GM18511 (cell line): ENCODE measurements around the gene GLYATL1.

Experiments used
- ATAC-seq: cut with Tn5 transposase; IDR thresholded peaks from one replicate; pipeline ENCODE4 v1.9.1; 2021; ENCODE audit warnings: mild to moderate bottlenecking, moderate library complexity; ENCODE audit not compliant: unreplicated experiment

The GLYATL1 gene, protein sequence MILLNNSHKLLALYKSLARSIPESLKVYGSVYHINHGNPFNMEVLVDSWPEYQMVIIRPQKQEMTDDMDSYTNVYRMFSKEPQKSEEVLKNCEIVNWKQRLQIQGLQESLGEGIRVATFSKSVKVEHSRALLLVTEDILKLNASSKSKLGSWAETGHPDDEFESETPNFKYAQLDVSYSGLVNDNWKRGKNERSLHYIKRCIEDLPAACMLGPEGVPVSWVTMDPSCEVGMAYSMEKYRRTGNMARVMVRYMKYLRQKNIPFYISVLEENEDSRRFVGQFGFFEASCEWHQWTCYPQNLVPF

DNA sequence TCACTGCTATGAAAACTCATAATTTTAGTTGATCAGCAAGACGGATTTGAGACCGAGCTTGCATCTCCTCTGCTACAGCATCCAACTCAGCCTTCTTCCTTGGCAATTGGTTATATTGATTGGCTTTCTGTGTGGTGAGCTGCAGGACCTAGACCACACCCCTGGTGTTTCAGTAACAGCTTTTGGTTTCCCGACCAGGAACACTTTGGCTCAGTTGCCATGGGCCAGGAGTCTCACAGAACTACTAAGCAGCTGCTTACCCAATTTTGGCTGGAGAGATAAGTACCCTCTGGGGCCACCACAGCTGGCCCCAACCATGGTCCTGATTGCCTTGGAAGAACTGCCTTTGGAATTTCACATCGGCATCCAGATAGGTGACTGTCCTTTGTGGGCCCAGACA is at the start of gene GLYATL1:
GLYATL1 (plus strand) TSS at position 212 of the 400 bp plus-strand sequence. CDS start 7,600 bp downstream, outside the sequence.
- no peak for ATAC-seq

DNA sequence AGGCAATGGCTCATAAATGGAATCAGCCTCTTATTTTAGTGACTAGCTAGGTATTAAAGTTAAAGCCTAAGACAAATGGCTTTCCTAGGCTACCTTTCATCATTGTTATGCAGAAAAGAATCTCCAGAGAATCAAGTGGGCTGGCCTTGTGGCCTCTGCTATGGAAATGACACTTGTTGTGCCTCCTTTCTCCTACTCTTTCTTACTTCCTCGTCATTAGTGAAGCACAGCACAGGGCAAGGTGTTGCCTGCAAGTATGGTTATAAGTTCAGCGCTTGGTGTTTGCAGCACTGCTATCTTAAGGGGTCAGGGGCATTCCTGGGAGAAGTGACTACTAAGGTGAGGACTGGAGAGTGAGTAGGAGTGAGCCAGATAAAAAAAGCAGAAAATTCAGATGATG is 45.4 kb upstream of the GLYATL1 start:
- no peak for ATAC-seq

DNA sequence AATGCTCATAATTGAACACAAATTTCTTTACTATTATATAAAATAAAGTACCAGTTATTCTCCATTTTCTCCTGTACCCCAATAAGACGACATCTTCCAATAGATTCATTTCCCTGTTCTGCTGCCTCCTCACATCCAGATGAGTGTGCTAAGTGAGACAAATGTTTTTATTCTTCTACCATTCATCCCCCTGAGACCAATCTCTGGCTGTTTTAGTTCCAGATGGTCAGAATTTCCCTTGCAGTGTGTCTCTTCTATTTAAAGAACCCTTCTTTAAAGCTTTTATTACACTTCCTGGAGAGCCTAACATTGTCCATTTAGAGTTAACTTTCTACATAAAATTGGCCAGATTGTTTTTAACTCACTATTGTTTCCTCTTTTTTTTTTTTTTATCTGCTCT is 41.2 kb upstream of the GLYATL1 start:
- no peak for ATAC-seq

DNA sequence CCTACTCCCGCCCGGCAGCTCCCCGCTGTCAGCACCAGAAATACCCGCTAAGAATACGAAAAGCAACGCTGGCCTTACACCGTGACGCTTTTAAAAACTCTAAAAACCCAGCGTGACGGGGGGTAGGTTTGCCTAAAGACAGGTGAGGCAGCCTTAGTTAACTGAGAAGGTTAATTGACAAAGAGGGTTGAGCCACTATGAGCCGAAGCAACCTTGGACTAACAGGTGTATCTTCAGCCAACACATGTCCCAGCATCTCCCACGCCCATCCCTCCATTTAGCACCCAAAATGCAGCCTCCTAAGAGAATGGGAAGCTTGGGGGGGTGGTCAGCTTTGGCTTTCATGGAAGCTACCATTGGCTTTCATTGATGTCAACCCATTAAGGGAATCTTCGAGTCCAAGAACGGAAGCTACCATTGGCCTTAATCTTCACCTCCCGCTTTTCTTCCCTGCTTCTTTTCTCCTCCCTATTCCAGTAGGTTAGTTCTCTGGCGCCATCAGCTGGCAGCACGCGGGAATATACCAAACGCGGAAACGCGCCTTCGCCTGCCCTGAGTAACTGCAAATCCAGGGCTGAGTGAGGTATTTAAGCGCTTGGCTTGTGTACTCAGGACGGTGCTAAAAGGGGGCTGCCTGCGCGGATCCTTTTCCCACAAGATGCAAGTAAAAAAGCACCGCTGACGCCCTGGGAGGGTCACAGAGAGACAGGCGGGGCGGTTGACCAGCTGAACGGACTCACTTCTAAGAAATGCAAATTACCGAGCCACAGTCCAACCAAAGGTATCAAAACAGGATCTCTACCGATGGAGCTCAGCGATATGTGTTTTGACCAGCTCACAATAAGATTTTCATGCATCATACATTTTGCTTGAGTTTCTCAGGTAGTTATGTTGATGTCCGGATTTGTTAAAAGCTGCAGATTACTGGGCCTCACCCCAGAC is 38.5 kb upstream of the GLYATL1 start:
- peak; percentile 61 for ATAC-seq

DNA sequence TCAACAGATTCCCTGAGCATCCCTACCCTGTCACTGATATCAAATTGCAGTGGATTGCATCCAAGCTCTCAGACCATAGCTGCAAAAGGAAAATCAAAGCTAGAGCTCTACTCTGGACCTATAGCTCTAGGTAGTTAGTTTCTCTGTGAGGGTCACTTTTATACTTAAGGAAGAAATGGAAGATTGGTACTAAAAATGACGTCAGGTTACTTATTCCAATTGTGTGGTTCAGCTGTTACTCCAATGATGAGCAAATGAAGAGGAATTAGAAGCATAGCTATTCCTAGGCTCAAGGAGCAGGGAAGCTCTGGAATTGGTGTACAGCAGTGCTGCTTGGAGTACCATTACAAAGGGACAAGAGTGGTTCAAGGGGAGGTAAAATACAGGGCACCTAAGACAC is 36.4 kb upstream of the GLYATL1 start:
- ATAC-seq: no peak

DNA sequence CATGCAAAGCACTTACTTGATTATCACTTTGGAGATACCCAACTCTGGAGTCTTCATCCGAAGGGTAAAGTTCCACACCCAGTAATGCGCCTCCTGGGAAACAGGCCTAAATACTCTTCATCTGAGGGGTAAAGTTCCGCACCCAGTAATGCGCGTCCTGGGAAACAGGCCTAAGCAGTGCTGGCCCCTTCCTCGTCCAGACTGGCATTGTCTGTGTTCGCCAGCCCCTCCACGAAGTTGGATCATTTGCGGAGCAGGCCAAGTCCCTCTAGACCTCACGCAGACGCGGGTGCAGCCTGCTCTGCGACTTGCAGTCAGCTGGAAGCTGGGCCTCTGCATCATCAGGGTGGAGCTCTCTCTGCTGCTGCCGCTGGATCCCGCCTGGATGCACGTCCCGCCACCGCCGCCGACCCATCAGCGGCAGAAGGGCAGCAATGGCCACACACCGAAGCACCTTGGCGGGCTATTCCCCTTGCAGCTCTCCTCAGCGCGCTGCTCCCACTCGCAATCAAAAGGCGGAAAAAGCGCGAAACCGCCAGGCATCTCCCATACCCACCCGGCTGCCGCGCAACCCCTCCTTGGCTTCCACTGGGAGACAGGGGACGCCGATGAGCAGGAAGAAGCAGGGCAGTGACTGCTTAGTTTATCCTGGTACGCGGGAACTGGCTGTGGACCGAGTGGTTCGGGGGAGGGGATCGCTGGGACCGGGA is 34.1 kb upstream of the GLYATL1 start:
- no peak for ATAC-seq

DNA sequence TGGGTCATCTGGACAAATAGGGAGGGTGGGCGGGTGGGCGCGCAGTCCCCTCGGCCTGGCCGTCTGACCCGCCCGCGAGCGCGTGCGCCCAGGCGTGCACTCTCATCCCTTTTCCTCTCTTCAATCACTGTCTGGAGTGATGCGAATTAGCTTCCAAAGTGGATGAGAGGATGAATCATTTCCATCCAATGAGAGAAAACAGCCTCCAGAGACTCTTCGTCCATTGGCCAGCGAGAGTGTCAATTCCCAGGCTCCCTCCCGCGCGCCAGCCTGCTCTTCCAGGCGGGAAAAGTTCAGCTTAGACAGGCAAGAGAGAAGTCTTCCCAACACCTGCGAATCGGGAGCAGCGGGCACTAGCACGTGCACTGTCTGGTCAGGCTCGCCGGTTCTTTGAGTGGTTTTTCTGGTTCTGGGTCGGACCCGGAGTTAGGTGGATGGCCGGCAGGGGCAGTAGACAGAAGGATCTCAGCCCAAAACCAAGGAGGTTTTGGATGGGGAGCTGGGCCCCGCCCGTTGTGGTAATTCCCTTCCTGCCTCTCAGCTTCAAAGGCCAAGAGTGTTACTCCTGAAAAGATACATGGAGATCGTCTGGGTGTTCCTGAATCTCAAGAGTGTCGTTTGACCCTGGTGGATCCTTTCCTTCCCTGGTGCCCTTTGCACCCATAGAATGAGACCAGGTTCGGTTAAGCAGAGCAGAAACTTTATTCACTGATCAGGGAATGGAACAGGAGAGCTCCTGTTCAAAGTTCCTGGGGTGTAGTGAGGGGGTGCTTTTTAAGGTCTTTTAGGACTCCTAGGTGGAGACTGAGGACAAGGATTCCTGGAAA is 33.4 kb upstream of the GLYATL1 start:
- ATAC-seq: no peak

DNA sequence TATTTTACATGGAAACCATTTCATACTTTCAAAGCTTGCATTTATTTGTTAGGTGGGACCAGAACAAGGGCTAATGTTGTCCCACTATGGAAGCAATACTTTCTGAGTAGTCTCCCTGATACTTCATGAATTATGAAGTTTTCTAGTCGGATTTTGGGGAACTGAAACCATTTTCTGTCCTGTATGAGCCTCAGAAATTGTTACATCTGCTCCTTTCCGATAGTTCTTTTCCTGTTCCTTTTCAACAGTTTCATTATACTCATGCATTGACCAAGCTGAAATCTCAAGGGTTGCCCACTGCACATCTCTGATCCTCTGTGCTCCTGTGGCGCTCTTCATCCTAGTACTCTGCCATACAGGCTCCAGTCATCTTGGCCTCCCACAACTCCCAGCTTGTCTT is 31.5 kb upstream of the GLYATL1 start:
- peak; percentile 65 for ATAC-seq

DNA sequence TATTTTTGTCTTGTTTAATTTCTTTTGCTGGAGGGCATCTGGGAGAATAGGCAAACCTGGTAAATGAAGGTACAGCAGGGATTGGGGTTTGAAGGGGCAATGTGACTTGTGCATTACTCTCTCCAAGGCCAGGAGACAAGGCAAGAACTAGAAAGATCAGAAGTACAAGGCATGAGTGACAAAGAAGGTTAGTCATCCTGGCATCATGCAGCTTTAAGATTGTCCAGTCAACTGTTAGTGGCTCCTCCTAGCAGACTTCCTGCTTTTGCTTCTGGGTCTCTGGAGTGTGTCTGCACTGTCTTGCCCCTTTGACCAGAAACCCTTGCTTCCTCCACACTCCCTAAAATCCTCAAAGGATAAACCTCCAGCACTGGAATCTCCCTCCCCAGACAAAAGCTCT is 27.2 kb upstream of the GLYATL1 start:
- no peak for ATAC-seq

DNA sequence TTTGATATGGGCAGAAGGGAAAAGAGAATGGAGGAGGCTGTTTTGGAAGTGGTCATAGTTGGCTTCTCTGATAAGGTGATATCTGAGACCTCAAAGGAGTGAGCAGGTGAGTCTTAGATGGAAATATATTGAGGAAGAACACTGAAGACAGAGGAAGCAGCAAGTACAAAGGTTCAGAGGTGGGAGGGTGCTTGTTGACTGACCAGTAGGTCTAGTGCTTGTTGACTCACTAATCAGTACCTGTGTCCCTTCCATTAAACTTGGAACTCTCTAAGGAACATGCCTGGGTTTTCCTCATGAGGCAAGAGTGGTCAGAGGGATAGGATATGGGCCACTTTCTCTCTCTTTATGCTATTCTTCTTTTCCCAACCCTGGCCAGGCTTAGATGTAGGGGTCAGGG is 25.6 kb upstream of the GLYATL1 start:
- ATAC-seq: no peak

DNA sequence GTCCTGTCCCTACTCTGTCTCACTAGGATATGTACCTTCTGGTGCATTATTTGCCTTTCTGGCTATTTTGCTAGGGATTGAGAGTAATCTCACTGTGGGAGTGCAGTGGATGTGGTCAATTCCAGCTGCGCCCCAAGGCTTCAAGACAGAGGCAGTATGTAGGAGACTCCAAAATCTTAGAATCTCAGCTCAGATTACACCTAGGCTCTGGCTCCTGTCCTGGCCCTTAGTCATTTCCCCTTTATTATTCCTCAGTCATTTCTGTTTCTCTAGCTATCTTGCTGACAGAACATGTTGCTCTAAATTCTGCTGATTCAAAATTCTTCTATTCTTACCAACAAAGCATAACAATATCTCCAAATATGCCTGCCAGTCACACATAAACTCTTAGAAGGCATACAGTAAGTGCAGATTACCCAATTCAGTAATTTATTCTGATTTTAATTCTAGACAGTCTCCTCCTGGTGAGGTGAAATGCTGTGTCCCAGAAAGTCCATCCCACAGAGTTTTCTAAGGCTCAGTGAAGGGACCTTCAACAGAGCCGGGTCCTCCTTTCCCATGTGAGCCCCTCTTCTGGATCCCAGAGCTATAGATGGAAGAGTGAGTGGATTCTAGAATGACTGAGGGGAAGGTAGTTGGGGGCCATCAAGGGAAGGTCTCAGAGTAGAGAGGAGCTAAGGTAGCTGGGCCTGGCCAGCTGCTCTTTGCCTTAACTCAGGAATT is 24.3 kb upstream of the GLYATL1 start:
- ATAC-seq: no peak

DNA sequence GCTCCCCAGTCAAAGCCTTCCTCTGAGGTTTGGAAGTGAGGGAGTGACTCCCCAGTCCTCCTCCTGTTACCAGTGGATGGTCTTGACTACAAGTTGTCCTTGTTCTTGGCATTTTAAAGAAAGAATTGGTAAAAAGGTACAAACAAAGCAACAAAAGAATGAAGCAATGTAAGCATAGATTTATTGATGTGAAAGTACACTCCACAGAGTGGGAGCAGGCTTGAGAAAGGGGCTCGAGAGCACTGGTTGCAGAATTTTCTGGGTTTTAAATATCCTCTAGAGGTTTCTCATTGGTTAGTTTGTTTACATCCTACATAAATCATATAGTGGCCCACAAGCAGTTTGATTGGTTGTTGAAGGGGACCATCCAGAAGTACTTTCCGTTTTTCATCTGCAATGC is 22.7 kb upstream of the GLYATL1 start:
- no peak for ATAC-seq

DNA sequence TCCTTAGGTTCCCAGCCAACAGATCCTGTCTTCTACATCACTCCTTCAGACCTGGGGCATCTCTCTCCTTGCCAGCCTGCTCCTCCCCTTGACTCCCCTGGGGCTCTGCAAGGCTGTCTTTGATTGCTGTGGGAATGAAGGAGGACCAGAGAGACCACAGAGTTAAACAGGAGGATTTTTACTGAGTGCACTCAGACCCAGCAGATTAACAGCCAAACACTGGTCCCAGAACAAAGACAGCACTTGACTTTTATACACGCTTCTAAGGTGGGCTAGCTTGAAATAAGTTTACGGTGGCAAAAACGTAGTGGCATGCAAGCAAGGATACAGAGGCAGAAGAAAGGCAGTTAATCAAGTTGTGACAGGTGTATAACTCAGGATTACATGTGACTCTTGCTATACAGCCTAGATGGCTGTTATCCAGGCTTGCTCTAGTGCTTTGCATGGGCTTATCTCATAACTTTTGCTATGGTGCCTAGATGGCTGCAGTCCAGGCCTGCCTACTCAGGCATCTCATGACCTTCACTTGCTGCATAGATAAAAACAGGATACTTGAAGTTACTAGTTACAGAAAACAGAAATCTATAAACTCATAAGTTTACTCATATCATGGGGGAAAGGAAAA is 22.0 kb upstream of the GLYATL1 start:
- no peak for ATAC-seq

DNA sequence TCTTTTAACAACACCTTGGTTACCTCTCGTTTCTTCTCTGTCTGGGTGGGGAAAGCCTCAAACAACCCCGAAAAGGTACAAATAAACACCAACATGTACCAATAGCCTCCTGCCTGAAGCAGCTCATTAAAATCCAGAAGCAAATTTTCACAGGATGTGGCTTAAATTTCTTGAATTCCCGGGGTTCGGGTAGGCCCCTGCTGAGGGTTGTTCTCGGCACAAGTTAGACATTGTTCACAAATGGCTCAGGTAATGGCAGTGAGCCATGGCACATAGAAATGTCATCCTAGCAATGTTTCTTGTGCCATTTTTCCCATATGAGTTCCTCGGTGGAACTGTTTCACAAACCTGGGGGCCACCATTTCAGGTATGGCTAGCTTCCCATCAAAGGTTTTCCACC is 19.7 kb upstream of the GLYATL1 start:
- no peak for ATAC-seq

DNA sequence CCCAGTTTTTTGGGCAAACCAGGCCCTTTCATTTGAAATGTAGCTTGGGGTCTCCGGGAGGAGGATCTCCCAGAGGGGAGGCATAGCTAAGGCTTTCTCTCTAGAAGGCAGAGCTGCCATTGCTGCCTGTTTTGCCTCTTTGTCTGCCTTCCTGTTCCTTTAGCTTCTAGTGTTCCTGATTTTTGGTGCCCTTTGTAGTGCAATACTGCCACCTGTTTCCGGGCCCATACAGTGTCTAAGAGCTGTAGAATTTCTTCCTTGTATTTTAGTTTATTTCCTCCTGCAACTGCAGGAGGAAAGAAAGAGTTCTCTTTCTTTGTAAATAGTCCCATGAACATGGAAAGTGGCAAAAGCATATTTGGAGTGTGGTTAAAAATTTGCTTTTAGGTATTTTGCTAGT is 19.3 kb upstream of the GLYATL1 start:
- ATAC-seq: no peak

DNA sequence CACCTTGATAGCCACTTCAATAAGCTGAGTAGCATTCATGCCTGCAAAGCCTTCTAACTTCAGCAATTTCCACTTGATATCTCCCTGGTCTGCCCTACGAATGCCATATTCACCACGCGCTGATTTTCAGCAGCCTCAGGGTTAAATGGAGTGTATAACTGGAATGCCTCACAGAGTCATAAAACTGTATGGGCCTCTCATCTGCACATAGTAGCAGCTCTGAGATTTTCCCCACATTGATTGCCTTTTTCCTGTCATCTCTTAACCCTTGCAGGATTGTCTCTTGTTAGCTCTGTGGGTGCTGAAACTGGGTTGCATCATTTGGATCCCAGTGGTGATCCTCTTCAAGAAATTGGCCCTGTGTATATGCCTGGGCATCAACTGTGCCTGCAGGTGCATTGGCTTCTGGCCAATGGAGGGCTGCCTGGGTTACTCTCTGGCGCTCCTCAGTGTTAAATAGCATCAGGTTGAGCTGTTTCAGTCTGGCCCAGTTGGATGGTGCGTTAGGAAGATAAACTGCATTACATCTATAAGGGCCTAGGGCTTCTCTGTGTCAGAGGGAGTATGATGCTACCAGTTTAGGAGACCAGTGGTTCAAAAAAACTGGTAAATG is 17.4 kb upstream of the GLYATL1 start:
- ATAC-seq: no peak

DNA sequence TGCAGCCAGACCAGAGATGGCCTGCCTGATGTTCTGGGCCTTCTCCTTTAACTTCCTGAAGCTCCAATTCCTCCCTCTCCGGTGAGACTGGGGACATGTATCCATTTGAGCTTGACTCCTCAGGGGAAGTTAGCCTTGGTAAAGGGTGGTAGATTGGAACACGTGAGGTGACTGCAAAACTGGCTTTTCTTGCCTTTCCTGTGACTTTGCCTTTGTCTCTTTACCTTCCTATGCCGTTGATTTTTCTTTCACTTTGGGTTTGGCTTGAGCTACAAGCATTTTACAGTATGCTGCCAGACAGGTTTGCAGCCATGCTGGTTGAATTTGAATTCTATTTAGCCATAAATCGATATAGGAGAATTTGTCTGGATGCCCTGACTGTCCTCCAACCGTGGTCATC is 16.8 kb upstream of the GLYATL1 start:
- ATAC-seq: no peak

DNA sequence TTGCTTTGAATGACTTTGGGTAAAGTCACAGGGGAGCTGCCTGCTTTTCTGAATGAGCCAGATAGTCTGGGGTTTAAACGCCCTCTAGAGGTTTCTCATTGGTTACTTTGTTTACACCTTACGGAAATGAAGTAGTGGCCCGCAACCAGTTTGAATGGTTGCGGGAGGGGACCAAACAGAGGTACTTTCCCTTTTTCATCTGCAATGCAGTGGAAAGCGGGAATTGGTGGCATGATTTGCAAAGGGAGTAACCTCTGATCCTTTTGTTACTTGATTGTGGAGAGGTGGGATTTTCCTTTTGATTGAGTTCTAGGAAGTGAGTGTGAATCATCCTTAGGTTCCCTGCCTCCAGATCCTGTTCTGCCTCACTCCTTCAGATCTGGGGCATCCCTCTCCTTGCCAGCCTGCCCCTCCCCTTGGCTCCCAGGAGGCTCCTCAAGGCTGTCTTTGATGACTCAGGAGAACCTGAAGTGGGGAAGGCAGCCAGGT is 15.9 kb upstream of the GLYATL1 start:
- ATAC-seq: peak; percentile 91

DNA sequence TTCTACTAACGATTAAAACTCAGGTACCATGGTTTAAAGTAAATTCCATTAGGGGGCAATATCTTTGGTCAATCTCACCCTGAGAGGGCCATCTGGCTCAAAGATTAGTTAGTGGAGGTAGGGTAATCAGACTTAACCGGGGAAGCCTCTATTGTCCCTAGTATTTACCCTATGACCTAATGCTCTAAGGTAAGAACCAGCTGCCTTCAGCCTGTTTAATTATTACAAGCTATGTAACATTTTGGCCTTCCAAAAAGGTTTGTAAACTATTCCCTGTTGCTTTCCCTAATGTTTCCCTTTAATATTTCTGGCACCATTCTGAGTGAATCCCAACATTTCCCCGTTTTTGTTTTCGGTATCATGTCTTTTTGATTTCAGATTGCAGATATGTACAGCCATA is 15.1 kb upstream of the GLYATL1 start:
- no peak for ATAC-seq
